ENCODE data around the gene MIAT.
"Not testable (repeated sequence)": the region's sequence is repeated elsewhere in the genome, so short reads cannot be mapped to it uniquely, and the experiment has no call there.

Gene MIAT

DNA sequence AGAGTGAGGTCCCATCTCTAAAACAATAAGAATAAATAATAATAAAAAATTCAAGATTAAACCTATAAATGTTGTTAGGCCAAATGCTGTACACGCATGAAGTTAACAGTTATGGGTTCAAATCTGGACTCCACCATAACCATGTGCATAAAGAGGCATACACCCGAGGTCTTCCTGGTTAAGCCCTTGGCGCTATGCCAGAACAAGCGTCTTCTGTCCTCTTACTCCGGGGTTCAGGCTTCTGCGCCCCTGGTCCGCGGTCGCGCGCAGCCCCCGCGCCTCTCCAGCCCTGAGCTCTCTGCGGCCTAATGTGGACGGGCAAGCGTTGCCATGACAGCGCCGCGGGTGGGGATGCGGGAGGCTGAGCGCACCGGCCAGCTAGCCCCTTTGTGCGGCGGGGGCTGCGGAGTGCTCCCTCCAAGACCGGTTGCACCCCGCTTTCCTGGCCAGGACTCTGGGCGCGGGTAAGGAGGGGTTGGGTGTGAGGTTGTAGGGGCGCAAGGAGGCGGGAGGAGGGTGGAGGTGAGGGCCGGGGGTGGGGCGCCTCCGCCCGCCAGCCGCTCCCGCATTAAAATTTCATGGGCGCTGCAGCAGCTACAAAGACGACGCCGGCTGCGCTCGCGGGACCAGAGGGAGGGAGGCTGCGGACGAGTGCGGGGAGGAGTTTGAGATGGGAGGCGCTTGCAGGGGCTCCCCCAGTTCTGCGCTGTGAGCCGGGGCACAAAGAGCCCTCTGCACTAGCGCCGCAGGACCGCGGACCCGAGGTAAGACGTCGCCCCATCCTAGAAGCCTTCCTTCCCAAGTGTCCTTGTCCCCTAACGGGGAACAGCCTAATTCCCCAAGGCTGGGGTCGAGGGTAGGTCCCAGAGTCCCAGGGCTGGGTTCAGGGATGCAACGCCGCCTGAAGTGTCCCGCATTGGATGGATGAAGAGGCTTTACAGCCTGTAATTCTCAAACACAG, at the start of gene MIAT:
Gene MIAT, plus strand, starts transcription at position 698 of the 961 bp plus-strand sequence.
- DNase-seq = no peak

GRCh38 chr22:26608129-26608528, 49.3 kb upstream of the MIAT start:
- no peak for DNase-seq

DNA sequence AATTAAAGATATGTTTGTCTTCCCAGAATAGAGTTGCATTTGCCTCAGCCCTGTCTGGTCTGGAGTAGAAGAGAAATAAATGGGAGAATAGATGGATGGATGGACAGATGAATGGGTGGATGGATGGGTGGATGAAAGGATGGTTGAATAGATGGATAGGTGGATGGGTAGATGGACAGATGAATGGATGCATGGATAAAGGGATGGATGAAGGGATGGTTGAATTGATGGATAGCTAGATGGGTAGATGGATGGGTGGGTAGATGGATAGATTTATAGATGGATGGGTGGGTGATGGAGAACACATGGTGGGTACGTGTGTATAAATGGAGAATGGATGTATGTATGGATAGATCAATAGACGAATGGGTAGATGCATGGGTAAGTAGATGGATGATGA, 48.1 kb upstream of the MIAT start:
- no peak for DNase-seq

DNA sequence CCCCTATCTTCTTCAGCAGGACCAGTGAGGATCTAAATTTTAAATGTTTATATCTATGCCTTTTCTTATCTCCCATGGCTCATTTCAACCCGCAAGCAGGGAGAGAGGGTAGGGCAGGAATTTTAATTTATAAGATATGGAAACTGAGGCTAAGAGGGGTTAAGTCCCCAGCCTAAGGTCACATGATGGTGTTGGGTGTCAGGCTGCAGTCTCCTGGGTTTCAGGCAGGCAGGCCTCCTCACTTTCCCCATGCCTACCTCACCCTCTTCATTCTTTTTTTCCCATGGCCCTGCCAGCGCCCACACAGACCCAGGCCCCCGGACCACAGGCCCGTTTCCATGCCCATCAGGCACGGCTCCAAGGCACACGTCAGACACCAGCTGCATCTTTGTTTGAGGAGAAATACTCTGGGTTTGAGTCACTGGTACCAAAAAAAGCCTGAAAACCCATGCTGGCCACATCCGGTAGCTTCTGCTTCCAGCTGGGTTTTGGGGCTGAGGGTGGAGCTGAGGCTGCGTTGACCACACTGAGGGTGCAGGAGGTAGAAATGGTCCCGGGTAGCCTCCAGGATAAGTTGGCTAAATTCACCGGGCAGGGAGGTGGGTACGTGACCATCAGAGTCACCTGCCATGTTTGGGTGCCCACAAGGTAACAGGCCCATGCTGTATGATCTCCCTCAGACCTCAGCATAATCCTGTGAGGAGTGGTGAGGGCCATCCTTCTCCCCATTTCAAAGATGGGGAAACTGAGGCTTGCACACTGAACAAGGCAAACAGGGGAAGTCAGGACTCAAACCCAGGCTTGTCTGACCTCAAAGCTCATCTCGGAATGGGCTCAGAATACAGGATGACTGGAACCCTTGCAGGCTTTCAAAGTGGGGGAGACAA, 47.1 kb upstream of the MIAT start:
- DNase-seq = no peak

- DNase-seq = no peak
Measured at GRCh38 chr22:26610996-26611395, 46.4 kb upstream of the MIAT start.

- DNase-seq = no peak
Measured at GRCh38 chr22:26612652-26613051, 44.7 kb upstream of the MIAT start.

DNA sequence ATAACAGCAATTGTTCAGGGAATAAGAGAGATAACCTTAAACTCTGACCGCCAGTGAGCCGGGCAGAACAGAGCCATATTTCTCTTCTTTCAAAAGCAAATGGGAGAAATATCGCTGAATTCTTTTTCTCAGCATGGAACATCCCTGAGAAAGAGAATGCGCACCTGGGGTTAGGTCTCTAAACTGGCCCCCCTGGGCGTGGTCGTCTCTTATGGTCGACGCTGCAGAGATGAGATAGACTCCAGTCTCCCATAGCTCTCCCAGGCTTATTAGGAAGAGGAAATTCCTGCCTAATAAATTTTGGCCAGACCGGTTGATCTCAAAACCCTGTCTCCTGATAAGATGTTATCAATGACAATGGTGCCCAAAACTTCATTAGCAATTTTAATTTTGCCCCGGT, 43.6 kb upstream of the MIAT start:
- DNase-seq = not testable (repeated sequence)

DNA sequence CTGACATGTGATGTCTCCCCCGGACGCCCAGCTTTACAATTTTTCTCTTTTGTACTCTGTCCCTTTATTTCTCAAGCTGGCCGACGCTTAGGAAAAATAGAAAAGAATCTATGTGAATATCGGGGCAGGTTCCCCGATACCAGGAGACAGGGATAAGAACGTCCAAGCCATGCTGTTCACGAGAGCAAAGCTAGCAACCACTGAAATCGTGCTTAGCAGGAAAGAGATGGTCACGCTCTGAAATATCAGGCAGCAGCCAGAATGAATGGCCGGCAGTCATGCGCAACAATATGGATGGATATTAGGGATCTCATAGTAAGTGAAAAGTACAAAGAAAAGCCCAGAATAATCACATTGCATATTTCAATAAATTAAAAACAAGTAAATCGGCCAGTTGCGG, 43.1 kb upstream of the MIAT start:
- no peak for DNase-seq

DNA sequence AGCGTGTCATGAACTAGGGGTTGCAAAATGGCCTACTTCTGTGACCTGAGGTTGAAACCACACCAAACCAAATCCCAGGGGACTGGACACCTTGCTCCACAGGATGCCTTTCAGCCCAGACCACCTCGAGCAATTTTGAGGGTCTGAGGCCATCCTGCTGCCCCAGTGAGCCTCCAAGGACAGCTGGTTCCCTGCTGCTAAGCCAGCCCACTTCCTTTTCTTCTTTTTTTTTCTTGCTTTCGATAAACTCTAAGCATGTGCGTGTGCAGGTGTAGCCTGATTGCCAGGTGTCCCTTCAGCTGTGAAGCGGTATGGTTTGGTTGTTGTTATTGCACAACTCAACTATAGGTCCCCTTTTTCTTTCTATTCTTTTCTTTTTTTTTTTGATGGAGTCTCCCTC, 42.2 kb upstream of the MIAT start:
- no peak for DNase-seq

DNA sequence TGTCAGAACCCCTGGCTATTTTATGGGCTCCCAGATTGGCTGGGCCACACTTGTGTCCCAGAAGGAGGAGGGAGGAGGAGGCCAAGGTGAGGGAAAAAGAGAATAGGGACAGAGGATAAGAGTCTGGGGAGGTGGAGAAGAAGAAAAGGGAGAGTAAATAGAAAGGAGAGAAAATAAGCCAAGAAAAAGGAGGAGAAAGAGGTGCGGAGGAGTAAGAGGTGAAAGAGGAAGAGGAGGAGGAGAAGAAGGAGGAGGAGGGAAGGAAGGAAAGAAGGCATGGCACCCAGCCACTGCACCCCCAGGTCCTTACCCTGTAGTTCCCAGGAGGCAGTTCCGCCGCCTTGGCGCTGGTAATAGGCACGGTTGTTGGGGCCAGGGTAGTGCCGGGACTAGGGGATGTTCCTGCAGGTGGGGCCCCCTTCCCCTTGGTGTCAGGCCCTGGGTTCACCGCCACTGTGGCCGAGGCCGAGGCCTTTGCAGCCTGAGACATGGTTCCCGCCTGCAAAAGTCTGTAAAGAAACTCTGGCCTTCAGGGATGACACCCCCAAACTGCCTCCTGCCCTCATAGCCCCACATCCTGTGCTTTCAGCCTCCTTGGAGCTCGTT, 41.5 kb upstream of the MIAT start:
- DNase-seq = no peak

DNA sequence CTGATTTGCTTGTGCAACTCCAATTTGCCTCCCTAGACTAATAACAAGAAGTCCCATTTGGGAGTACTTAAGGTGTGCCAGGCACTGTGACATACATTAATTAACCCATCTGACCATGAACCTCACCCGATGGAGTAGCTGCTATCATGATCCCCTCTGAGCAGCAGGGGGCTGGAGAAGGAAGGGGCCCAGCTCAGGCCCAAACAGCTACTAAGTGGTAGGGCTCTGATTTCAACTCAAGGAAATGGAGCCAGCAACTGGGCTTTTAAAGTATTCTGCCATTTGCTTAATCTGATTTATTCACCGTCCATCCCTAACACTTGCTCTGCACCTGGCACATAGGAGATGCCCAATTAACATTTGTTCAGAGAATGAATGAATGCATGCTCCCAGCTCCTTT, 40.7 kb upstream of the MIAT start:
- no peak for DNase-seq

GRCh38 chr22:26617271-26618199, 39.9 kb upstream of the MIAT start, which contains the start of gene CRYBB1:
Gene CRYBB1 (minus strand): TSS chr22:26618027. CDS start chr22:26616319, 1,708 bp downstream.
- DNase-seq = no peak

- no peak for DNase-seq
Measured at GRCh38 chr22:26618455-26618854, 38.9 kb upstream of the MIAT start.

DNA sequence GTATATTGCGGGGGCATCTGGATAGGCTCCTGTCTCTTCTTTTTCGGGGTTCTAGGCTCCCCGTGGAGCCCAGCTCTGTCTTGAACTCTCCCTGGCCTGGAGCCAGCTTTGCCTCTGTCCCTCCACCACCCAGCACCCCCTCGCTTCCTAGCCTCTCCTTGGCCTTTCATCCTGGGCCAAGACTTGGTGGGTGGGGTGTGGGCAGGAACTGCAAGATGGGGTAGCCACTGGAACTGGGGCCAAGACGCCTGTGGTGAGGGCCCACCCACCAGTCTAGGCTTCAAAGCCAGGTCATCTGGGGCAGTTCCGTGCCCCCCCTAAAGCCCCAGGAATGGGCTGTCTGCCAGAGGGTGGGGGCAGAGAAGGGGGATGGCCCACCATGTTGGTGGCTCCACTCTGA, 37.9 kb upstream of the MIAT start:
- no peak for DNase-seq

DNA sequence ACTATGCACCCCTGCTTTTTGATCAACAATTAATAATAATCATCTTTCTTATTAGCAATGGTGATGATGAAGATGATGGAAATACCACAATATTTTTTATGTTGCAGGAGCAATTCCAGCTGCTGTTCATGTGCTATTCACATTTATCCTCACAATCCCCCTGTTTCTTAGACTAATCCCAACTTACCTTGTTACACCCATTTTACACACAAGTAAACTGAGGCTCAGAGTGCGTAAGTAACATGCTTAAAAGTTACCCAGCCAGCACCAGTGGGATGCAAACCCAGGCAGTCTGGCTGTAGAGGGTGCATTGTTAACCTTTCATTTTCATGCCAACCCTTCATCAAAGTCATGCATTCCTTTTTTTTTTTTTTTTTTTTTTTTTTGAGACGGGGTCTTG, 37.2 kb upstream of the MIAT start:
- no peak for DNase-seq

DNA sequence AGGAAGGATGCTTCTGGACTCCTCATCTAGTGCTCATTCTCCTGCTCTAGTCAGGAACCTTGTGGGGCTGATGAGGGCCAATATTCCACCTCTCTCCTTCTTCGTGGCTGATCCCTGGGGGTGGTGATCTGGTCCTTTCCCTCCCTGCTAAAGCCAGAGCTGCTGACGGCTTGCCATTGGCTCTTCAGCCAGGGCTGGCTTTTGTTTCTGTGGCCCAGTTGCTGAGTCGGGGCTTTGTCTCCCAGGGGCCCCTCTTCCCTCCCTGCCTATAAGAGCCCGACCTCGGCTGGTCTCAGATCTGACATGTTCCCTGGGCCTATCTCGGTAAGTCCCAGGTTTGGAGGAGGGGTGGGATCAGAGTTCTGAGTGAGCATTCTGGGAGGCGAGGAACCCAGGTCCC, 35.7 kb upstream of the MIAT start, which contains the start of gene CRYBA4:
Gene CRYBA4, plus strand, starts transcription at position 301 of the 400 bp plus-strand sequence. CDS start 634 bp downstream, outside the sequence.
- no peak for DNase-seq

GRCh38 chr22:26623984-26624383, 33.4 kb upstream of the MIAT start:
- no peak for DNase-seq

DNA sequence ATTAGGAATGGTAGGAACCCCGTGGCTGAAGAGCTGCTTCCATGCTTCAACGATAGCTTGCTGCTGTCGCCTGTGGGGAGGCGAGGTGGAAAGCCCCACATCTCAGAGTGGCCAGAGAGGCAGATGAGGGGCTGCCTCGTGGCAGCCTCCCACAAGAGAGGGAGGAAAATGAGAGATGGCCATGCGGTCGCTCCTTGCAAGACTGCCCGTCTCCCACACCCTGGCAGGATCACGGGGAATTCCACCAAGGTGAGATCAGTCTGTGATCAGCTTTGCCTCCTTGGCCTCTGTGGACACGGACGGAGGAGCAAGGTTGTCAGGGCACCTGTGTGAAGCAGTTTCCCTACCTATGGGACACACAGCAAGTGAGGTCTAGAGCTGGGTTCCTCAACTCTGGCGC, 32.6 kb upstream of the MIAT start:
- DNase-seq = no peak

DNA sequence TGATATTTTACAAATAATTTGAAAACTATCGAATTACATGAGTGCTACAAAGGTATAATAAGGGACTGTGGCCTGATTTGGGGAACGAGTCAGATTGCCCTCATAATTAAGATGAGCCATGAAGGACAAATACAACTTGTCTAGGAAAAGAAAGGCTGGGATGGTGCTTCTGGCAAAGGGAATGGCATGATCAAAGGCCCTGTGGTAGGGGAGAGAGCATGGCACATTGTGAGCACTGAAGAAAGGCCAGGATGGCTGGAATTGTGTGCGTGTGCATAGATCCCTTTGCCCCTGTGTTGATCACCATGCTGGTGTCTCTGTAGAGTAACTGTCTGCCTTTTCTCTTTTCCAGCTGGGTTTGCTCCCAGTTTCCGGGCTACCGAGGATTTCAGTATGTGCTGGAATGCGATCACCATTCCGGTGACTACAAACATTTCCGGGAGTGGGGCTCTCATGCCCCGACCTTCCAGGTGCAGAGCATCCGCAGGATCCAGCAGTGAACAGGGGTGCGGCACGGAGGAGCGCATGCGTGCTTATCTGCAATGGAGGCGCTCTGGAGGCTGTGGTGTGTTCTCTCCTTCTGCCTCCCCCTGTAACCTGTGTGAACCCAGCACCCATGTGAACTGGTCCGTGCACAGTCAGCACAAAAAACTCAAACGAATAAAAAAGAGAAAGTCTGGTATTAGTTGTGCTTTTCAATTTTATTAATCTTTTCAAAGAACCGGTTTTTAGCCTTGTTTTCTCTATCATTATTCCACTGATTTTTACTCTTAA, 27.2 kb upstream of the MIAT start:
- DNase-seq = no peak

GRCh38 chr22:26631282-26631681, 26.1 kb upstream of the MIAT start:
- no peak for DNase-seq

Measured in cortex of kidney (tissue), 1 donor.